ENCODE measurements around the gene OR7C2. TPM values are rescaled to one million over a fixed set of nuclear protein-coding genes. Genes with fewer than 3 reads are reported as not detected.

The OR7C2 gene
- polyA plus RNA-seq, 4 donors, result not detected

GRCh38 chr19:14978161-14978776 is 37.0 kb downstream of the OR7C2 start:
- DNase-seq (ENCODE audit: low read depth in 4 of 4, low spot score in 3 of 4), result no peak

GRCh38 chr19:14979476-14980255 is 38.4 kb downstream of the OR7C2 start, which contains the start of gene SLC1A6:
SLC1A6 (minus strand) TSS chr19:14979864; CDS start chr19:14972910, 6,954 bp downstream.
- DNase-seq (ENCODE audit: low read depth in 4 of 4, low spot score in 3 of 4), result no peak

- DNase-seq (ENCODE audit: low read depth in 4 of 4, low spot score in 3 of 4), result no peak
Measured at GRCh38 chr19:14985133-14985532, 43.8 kb downstream of the OR7C2 start.

Other genes with a start within 250 kb of the OR7C2 start
- 1 to 10 TPM in 2 of 4 donors, under 1 TPM in 2; 0.56 to 1.1 (median 0.86) TPM for gene ADGRE2, start 162.9 kb upstream of the OR7C2 start, polyA plus RNA-seq (ENCODE audit: insufficient read length in 4 of 4)
- not detected for gene OR7A5, start 106.3 kb upstream of the OR7C2 start, polyA plus RNA-seq (ENCODE audit: insufficient read length in 4 of 4)
- gene OR7C1, start 106.3 kb upstream of the OR7C2 start, polyA plus RNA-seq (ENCODE audit: insufficient read length in 4 of 4), result under 1 TPM; 0.07 to 0.59 (median 0.18) TPM
- gene OR7A10, start 92.6 kb upstream of the OR7C2 start, polyA plus RNA-seq (ENCODE audit: insufficient read length in 4 of 4), result not detected
- under 1 TPM in 2 of 4 donors, not detected in 2; 0.06 TPM for gene OR7A17, start 55.4 kb upstream of the OR7C2 start, polyA plus RNA-seq (ENCODE audit: insufficient read length in 4 of 4)
- gene SLC1A6, start 38.4 kb downstream of the OR7C2 start, polyA plus RNA-seq (ENCODE audit: insufficient read length in 4 of 4), result under 1 TPM; 0.27 to 0.89 (median 0.60) TPM
- under 1 TPM in 1 of 4 donors, not detected in 3; 0.08 TPM for gene CASP14, start 108.0 kb downstream of the OR7C2 start, polyA plus RNA-seq (ENCODE audit: insufficient read length in 4 of 4)
- gene OR1I1, start 140.7 kb downstream of the OR7C2 start, polyA plus RNA-seq (ENCODE audit: insufficient read length in 4 of 4), result under 1 TPM in 3 of 4 donors, not detected in 1; 0.03 to 0.14 (median 0.06) TPM
- gene SYDE1, start 165.9 kb downstream of the OR7C2 start, polyA plus RNA-seq (ENCODE audit: insufficient read length in 4 of 4), result 10 to 100 TPM; 13.9 to 34.4 (median 21.2) TPM

Measured in left renal pelvis (tissue), 4 donors.